PC-3 (cell line): Measurements from ENCODE around the gene CACNA1I. TPM values are rescaled to one million over a fixed set of nuclear protein-coding genes. Genes with fewer than 3 reads are reported as not detected.

Experiments used
- ATAC-seq: fragments of 200-7000 bp; cut with Tn5 transposase; 2 replicates; pipeline ENCODE4 v1.9.1; 2020; ENCODE audit warnings: mild to moderate bottlenecking, moderate library complexity
- BruUV-seq: library from RNA; stranded (reverse); fragments of 400-500 nt; replicated peaks from 2 replicates; lab custom pipeline; 2021; lab: Mats Ljungman, UMichigan
- CTCF ChIA-PET: fragments of 300-600 bp; sonication (Branson Sonifier 250); formaldehyde crosslinking; loops from one replicate; lab custom pipeline; 2022; ENCODE audit warnings: antibody characterized with exemption; lab: Charles Lee
- POLR2A ChIA-PET: fragments of 300-600 bp; sonication (Branson Sonifier 250); formaldehyde crosslinking; loops from one replicate; lab custom pipeline; 2022; ENCODE audit warnings: antibody characterized with exemption; ENCODE audit not compliant: unreplicated experiment; lab: Charles Lee
- DNase-seq: peaks from one replicate; pipeline ENCODE4 v3.0.0-alpha.2; 2015
- H2AFZ ChIP-seq: fragments of 300-600 bp; sonication (generic); 2 replicates; pipeline ENCODE4 v1.6.0; 2016; ENCODE audit warnings: antibody characterized with exemption, low read length
- H3F3A ChIP-seq: fragments of 300-600 bp; sonication (generic); one replicate; pipeline ENCODE4 v1.6.0; 2017; ENCODE audit warnings: antibody characterized with exemption, low read length, control low read depth, mild to moderate bottlenecking; ENCODE audit not compliant: unreplicated experiment
- H3K27ac ChIP-seq: fragments of 300-600 bp; sonication (generic); 2 replicates; pipeline ENCODE4 v1.5.1; 2016; ENCODE audit warnings: mild to moderate bottlenecking, low read length
- H3K27me3 ChIP-seq: fragments of 300-600 bp; sonication (generic); 2 replicates; pipeline ENCODE4 v1.6.1; 2016; ENCODE audit warnings: low read length, mixed read lengths
- H3K36me3 ChIP-seq: fragments of 300-600 bp; sonication (generic); 2 replicates; pipeline ENCODE4 v1.6.1; 2016; ENCODE audit warnings: low read depth, mixed run types, low read length, mixed read lengths
- H3K4me1 ChIP-seq: fragments of 300-600 bp; sonication (generic); 2 replicates; pipeline ENCODE4 v1.5.1; 2016; ENCODE audit warnings: low read length; ENCODE audit not compliant: insufficient read depth
- H3K4me2 ChIP-seq: fragments of 300-600 bp; sonication (generic); 2 replicates; pipeline ENCODE4 v1.6.0; 2016; ENCODE audit warnings: low read length
- H3K4me3 ChIP-seq: fragments of 300-600 bp; sonication (generic); 2 replicates; pipeline ENCODE4 v1.5.1; 2016; ENCODE audit warnings: mild to moderate bottlenecking, low read length, mixed read lengths
- H3K79me2 ChIP-seq: fragments of 300-600 bp; sonication (generic); 2 replicates; pipeline ENCODE4 v1.6.1; 2017; ENCODE audit warnings: low read length, mixed read lengths
- H3K9ac ChIP-seq: fragments of 300-600 bp; sonication (generic); 2 replicates; pipeline ENCODE4 v1.6.0; 2016; ENCODE audit warnings: mild to moderate bottlenecking, low read length
- H3K9me2 ChIP-seq: fragments of 300-600 bp; sonication (generic); replicated peaks from 2 replicates; pipeline ENCODE4 v1.6.1; 2016; ENCODE audit warnings: mixed run types, low read length, mixed read lengths
- H3K9me3 ChIP-seq: fragments of 300-600 bp; sonication (generic); 2 replicates; pipeline ENCODE4 v1.6.1; 2016; ENCODE audit warnings: low read length, mixed read lengths
- H4K20me1 ChIP-seq: fragments of 300-600 bp; sonication (generic); 2 replicates; pipeline ENCODE4 v1.6.1; 2016; ENCODE audit warnings: low read length, mixed read lengths
- CTCF ChIP-seq: fragments of 300-600 bp; sonication (generic); conservative IDR thresholded peaks from 2 replicates; pipeline ENCODE4 v1.5.1; 2017; ENCODE audit warnings: antibody characterized with exemption, low read depth, mild to moderate bottlenecking, low read length
- EZH2 ChIP-seq: fragments of 300-600 bp; sonication (generic); IDR thresholded peaks from one replicate; pipeline ENCODE4 v1.6.1; 2017; ENCODE audit warnings: antibody characterized with exemption, mild to moderate bottlenecking, low read length; ENCODE audit not compliant: unreplicated experiment
- EZH2phosphoT487 ChIP-seq: fragments of 300-600 bp; sonication (generic); IDR thresholded peaks from 2 replicates; pipeline ENCODE4 v1.6.1; 2018; ENCODE audit warnings: mild to moderate bottlenecking, antibody characterized with exemption, low read length, borderline replicate concordance
- intact Hi-C: fragments of 100-400 bp; cut with micrococcal nuclease; formaldehyde crosslinking; loops from 2 replicates; pipeline ENCODE4 v1.9.0; 2023
- total RNA-seq: library from RNA; depleted of rRNA; stranded (reverse); fragments of >200 nt; gene quantifications from 2 replicates; pipeline ENCODE4 v1.2.3, GENCODE V29; 2014

CACNA1I gene
- total RNA-seq, 1 experiment from 2014 or later = not detected

- Histone ChIP-seq H3K27ac (no peak overlapping the region), H3K36me3 (no peaks in the 10 kb centered on the region), H2AFZ (no peak overlapping the region), H3K4me1 (no peaks in the 10 kb centered on the region), H3K9ac (no peak overlapping the region), H3K9me3 (no peaks in the 10 kb centered on the region), H3F3A (no peaks in the 10 kb centered on the region), H4K20me1 (no peaks in the 10 kb centered on the region), H3K4me2 (no peak overlapping the region), H3K27me3 (no peaks in the 10 kb centered on the region; the same call in 1 of the 2 replicates), H3K9me2 (no peaks in the 10 kb centered on the region), H3K79me2 (no peaks in the 10 kb centered on the region), H3K4me3 (no peak overlapping the region)
- BruUV-seq = no TSS peak
- no peak for ATAC-seq
- intact Hi-C loops = no loop called here
- TF ChIP-seq EZH2 (no peak), CTCF (no peak), EZH2phosphoT487 (no peak)
- no peak for DNase-seq
- ChIA-PET CTCF (interaction anchor here (0.5 kb wide), 1 partner anchor 61 kb away, joined by 3 read pairs; no protein-coding TSS in a partner anchor), POLR2A (no interaction called here)
These were observed 116.4 kb downstream of the CACNA1I start for GRCh38 chr22:39686776-39687525.

GRCh38 chr22:39688186-39688785, 117.7 kb downstream of the CACNA1I start:
- POLR2A ChIA-PET = no interaction called here
- H4K20me1 ChIP-seq = no peaks in the 10 kb centered on the region
- ATAC-seq = no peak
- H3K27ac ChIP-seq = no peak overlapping the region
- no peaks in the 10 kb centered on the region for H3K9me3 ChIP-seq
- DNase-seq = no peak
- H3K4me3 ChIP-seq = no peak overlapping the region
- no peaks in the 10 kb centered on the region for H3K9me2 ChIP-seq
- H3K27me3 ChIP-seq = no peaks in the 10 kb centered on the region; the same call in 1 of the 2 replicates
- H3K9ac ChIP-seq = no peak overlapping the region
- H3K36me3 ChIP-seq = no peaks in the 10 kb centered on the region
- CTCF ChIA-PET = no interaction called here
- BruUV-seq = no TSS peak
- no peak overlapping the region for H2AFZ ChIP-seq
- intact Hi-C loops = no loop called here
- H3F3A ChIP-seq = no peaks in the 10 kb centered on the region
- H3K79me2 ChIP-seq = no peaks in the 10 kb centered on the region
- no peak for TF ChIP-seq CTCF
- no peak for TF ChIP-seq EZH2phosphoT487
- TF ChIP-seq EZH2 = no peak
- no peak overlapping the region for H3K4me2 ChIP-seq
- H3K4me1 ChIP-seq = no peaks in the 10 kb centered on the region

GRCh38 chr22:39689421-39689820, 118.9 kb downstream of the CACNA1I start:
- BruUV-seq = no TSS peak
- Histone ChIP-seq H3K27ac (no peak overlapping the region), H3K79me2 (no peaks in the 10 kb centered on the region), H3K9ac (no peak overlapping the region), H3K4me1 (no peaks in the 10 kb centered on the region), H3K36me3 (no peaks in the 10 kb centered on the region), H3F3A (no peaks in the 10 kb centered on the region), H2AFZ (no peak overlapping the region), H3K27me3 (no peaks in the 10 kb centered on the region; the same call in 1 of the 2 replicates), H4K20me1 (no peaks in the 10 kb centered on the region), H3K4me3 (no peak overlapping the region), H3K4me2 (no peak overlapping the region), H3K9me2 (no peaks in the 10 kb centered on the region), H3K9me3 (no peaks in the 10 kb centered on the region)
- ChIA-PET CTCF (no interaction called here), POLR2A (no interaction called here)
- TF ChIP-seq CTCF = no peak
- DNase-seq (no peak), ATAC-seq (no peak)
- intact Hi-C loops = no loop called here
